22Rv1 (cell line): ENCODE results near the gene TUBD1.

Source experiments
- H3K27ac ChIP-seq: fragments of 450-650 bp; 2 replicates; pipeline ENCODE4 v1.5.1; 2017
- ZFX ChIP-seq: fragments of 450-650 bp; IDR thresholded peaks from 2 replicates; pipeline ENCODE4 v1.6.1; 2017; ENCODE audit warnings: antibody characterized with exemption, borderline replicate concordance
- TF ChIP-seq, protein P1 (sequence below): fragments of 450-650 bp; IDR thresholded peaks from 2 replicates; pipeline ENCODE4 v1.5.1; 2017; ENCODE audit warnings: mild to moderate bottlenecking

The TUBD1 gene

DNA sequence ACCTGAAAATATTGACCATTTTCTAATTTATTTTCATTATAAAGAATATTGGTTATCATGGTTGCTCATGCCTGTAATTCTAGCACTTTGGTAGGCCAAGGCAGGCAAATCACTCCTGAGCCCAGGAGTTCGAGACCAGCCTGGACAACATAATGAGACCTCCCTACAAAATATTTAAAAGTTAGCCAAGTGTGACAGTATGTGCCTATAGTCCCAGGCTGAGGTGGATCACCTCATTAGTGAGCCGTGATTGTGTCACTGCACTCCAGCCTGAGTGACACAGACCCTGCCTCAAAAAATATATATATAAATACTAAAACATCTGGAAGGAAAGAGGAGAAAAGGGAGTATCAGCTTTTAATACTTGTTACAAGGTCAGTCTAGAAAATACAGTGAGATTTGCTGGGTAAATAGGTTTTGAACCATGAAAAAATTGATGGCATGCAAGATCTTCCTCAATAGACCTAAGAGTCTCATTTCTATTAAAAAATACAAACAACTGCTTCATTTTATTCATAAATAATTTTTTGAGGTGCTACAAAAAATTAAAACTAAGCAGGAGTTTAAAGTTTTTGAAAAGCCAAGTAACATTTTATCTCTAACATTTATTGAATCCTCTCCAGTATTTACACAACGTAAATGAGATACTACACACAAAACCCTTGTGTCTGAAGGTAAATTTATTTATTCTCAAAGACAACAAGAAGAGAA is 47.7 kb downstream of the TUBD1 start:
- H3K27ac ChIP-seq = peak overlapping the region; percentile 100
- TF ChIP-seq, protein P1, sequence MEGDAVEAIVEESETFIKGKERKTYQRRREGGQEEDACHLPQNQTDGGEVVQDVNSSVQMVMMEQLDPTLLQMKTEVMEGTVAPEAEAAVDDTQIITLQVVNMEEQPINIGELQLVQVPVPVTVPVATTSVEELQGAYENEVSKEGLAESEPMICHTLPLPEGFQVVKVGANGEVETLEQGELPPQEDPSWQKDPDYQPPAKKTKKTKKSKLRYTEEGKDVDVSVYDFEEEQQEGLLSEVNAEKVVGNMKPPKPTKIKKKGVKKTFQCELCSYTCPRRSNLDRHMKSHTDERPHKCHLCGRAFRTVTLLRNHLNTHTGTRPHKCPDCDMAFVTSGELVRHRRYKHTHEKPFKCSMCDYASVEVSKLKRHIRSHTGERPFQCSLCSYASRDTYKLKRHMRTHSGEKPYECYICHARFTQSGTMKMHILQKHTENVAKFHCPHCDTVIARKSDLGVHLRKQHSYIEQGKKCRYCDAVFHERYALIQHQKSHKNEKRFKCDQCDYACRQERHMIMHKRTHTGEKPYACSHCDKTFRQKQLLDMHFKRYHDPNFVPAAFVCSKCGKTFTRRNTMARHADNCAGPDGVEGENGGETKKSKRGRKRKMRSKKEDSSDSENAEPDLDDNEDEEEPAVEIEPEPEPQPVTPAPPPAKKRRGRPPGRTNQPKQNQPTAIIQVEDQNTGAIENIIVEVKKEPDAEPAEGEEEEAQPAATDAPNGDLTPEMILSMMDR = no peak
- no peak for TF ChIP-seq ZFX

DNA sequence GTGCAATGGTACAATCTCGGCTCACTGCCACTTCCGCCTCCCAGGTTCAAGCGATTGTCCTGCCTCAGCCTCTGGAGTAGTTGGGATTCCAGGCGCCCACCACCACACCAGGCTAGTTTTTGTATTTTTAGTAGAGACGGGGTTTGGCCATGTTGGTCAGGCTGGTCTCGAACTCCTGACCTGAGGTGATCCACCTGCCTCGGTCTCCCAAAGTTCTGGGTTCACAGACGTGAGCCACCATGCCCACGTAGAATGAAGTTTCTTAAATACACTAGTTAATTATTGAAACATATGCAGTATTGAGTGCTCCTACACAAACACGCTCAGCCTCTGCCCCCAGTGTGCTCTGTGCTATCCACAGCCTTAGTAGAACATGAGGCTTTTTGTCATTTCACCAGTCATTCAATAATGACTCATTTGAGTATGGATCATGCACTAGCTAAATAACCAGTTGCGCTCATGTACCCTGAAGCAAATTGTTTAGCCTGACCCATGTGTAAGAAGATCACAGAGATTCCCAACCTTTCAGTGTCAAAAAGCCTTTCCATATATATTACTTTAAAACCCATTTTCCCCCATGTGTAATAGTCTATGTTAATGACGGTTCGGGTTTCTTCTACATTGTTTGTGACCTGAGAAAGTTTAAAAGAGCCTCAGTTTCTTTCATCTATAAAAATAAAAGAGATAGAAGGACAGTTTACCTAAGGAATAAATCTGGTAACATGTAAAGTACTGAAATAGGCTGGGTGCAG is 49.7 kb downstream of the TUBD1 start:
- peak overlapping the region; percentile 100 for H3K27ac ChIP-seq
- TF ChIP-seq ZFX = no peak
- TF ChIP-seq, protein P1 = no peak

DNA sequence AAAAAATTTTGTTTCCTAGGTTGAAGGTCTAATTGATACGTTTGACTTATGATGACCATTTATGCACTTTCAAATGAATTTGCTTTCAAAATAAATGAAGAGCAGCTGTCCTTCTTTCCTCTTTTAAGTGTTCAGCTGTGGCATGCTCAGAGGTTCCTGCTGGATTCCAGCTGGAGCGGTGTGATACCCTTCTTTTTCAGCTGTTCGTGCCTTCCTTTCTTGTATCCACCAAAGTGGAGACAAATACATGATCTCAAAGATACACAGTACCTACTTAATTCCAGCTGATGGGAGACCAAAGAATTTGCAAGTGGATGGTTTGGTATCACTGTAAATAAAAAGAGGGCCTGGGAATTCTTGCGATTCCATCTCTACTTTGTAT is 50.9 kb downstream of the TUBD1 start:
- peak overlapping the region; percentile 100 for H3K27ac ChIP-seq

DNA sequence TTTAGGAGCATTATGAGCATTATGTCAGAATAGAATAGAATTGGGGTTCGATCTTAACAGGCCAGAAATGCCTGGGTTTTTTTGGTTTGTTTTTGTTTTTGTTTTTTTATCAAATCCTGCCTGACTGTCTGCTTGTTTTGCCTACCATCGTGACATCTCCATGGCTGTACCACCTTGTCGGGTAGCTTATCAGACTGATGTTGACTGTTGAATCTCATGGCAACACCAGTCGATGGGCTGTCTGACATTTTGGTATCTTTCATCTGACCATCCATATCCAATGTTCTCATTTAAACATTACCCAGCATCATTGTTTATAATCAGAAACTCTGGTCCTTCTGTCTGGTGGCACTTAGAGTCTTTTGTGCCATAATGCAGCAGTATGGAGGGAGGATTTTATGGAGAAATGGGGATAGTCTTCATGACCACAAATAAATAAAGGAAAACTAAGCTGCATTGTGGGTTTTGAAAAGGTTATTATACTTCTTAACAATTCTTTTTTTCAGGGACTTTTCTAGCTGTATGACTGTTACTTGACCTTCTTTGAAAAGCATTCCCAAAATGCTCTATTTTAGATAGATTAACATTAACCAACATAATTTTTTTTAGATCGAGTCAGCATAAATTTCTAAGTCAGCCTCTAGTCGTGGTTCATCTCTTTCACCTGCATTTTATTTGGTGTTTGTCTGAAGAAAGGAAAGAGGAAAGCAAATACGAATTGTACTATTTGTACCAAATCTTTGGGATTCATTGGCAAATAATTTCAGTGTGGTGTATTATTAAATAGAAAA is 51.5 kb downstream of the TUBD1 start:
- peak overlapping the region; percentile 100 for H3K27ac ChIP-seq

DNA sequence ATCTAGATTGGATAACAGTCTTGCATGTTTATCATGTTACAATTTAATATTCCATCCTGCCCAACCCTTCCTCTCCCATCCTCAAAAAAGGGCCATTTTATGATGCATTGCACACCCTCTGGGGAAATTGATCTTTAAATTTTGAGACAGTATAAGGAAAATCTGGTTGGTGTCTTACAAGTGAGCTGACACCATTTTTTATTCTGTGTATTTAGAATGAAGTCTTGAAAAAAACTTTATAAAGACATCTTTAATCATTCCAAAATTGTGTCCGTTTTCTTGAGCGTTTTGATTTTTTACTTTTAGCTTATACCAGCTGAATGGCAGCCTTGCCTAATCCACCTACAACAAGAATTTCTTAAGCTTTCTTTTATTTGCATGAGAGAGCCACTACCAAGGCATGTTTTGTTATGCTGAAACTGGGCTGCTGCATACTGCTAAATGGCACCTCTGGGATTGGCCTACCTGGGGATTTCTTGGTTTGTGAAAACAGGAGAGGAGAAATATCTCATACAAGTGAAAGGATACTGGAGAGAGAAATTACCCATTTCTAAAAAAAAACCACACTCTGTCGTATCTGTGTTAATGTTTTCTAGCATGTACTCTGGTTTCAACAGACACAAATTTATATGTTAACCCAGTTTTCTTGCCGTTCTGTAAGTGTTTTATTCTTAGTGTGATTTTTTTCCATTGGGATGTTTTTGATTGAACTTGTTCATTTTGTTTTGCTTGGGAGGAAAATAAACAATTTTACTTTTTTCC is 52.2 kb downstream of the TUBD1 start:
- TF ChIP-seq, protein P1 = no peak
- TF ChIP-seq ZFX = no peak
- H3K27ac ChIP-seq = peak overlapping the region; percentile 100

DNA sequence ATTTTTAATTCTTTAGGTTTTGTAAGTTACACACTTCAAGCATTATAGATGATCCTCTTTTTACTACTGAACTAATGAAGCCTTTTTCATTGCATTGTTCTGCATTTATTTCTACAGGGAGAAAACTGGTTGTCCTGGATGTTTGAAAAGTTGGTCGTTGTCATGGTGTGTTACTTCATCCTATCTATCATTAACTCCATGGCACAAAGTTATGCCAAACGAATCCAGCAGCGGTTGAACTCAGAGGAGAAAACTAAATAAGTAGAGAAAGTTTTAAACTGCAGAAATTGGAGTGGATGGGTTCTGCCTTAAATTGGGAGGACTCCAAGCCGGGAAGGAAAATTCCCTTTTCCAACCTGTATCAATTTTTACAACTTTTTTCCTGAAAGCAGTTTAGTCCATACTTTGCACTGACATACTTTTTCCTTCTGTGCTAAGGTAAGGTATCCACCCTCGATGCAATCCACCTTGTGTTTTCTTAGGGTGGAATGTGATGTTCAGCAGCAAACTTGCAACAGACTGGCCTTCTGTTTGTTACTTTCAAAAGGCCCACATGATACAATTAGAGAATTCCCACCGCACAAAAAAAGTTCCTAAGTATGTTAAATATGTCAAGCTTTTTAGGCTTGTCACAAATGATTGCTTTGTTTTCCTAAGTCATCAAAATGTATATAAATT is 53.0 kb downstream of the TUBD1 start:
- H3K27ac ChIP-seq = peak overlapping the region; percentile 100
- TF ChIP-seq ZFX = no peak
- TF ChIP-seq, protein P1 = no peak

DNA sequence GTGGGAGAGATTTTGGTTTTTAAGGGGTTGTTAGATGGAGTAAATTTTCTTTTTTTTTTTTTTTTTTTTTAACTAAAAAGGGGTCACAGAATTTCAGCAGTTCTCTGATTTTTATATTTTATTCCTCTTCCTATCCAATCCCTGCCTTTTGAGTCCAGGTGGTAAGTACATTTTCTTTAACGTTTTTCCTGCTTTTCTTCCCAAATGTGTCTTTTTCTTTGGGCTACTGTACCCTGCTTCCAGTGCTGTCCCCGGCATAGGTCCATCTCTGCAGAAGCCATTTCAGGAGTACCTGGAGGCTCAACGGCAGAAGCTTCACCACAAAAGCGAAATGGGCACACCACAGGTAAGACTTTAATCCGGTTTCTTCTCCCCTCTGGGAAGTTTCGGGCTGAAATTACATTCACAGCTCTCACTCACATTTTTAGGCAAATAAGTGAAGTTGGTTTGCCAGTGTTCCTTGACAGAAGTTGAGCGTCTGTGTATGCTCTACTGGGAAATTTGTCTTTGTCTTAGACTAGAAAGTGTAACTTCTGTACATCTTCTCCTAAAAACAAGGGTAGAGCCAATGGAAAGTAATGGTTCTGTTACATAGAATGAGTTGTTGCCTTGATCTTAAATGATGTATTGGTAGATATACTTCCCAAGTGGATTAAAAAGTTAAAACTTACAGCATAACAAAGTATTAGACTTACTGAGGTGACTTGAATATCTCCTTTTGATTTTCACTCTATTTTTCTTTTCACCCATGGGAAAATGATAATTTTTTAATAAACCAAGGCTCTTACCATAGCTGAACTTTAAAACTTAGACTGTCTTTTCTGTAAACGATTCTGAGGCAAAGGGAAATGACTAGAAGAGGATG is 54.5 kb downstream of the TUBD1 start:
- TF ChIP-seq, protein P1 = no peak
- TF ChIP-seq ZFX = no peak
- peak overlapping the region; percentile 100 for H3K27ac ChIP-seq
